NOMO-1 (cell line): Measurements from ENCODE around the gene EIF3A.
"Not testable (repeated sequence)": the region's sequence is repeated elsewhere in the genome, so short reads cannot be mapped to it uniquely, and the experiment has no call there.

Experiments
- DNase-seq, 2 experiments: peaks; one replicate each; lab custom pipeline; 2025; ENCODE audit not compliant: unreplicated experiment in 2 of 2; lab: John Stamatoyannopoulos, UW

The EIF3A gene

DNA sequence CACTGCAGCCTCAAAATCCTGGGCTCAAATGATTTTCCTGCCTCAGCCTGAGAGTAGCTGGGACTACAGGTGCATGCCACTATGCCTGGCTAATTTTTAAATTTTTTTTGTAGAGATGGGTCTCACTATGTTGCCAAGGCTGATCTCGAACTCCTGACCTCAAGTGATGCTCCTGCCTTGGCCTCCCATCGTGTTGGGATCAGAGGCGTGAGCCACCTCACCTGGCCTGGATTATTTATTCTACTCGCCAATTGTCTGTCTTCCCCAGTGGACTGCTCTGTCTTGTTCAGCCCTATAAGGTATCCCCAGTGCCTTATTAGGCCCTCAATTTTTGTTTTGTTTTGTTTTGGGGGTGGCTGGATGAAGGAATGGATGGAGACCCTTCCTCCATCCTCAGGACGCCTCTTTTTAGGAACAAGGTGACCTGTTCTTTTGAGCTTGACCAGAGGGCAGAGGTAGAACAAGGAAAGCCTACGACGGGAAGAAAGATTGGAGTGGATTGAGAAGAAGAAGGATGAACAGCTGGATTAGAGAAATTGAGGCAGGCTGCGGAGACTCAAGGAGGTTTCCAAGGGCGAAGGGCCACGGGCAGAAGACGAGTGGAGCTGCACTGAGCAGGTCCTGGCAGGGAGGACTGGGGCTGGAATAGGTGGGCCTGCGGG lies 22.8 kb upstream of the EIF3A start:
- DNase-seq = no peak

- DNase-seq = no peak
These were observed 20.9 kb upstream of the EIF3A start for GRCh38 chr10:119101366-119102098.

DNA sequence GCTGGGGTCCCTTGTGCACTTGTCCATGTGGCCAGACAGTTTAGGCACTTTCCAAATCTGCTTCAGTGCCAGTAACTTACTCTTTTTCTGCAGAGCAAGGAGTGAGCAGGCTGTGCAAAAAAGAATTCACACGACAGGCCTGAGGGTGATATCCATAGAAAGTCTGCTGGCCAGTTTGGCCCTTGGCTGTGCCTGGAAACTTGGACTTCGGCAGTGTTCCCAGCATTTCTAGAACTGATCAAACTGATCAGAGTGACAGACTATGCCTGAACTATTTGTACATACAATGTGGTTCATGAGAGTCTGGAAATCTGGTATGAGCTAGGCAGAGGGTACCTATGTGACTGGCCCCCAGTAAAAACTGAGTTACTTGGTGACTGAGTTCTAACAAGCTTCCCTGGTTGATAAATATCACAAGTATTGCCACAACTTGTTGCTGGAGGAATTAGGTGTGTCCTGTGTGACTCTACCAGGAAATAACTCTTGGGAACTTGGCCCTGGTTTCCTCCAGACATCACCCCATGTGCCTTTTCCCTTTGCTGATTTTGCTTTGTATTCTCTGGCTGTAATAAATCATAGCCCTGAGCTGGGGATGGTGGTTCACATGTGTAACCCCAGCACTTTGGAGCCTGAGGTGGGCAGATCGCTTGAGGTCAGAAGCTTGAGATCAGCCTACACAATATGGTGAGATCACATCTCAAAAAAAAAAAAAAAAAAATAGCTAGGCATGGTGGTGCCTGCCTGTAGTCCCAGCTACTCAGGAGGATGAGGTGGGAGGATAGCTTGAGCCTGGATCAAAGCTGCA lies 20.0 kb upstream of the EIF3A start:
- DNase-seq = no peak

GRCh38 chr10:119098576-119098975 lies 18.0 kb upstream of the EIF3A start:
- no peak for DNase-seq

- DNase-seq = not testable (repeated sequence)
These were observed 16.2 kb upstream of the EIF3A start for GRCh38 chr10:119096641-119097415.

- DNase-seq = no peak
These were observed 15.0 kb upstream of the EIF3A start for GRCh38 chr10:119095640-119096039.

- DNase-seq = peak; percentile 93 to 97
These were observed 10.4 kb upstream of the EIF3A start for GRCh38 chr10:119090968-119091367.

GRCh38 chr10:119090026-119090795 lies 9.6 kb upstream of the EIF3A start:
- no peak for DNase-seq

DNA sequence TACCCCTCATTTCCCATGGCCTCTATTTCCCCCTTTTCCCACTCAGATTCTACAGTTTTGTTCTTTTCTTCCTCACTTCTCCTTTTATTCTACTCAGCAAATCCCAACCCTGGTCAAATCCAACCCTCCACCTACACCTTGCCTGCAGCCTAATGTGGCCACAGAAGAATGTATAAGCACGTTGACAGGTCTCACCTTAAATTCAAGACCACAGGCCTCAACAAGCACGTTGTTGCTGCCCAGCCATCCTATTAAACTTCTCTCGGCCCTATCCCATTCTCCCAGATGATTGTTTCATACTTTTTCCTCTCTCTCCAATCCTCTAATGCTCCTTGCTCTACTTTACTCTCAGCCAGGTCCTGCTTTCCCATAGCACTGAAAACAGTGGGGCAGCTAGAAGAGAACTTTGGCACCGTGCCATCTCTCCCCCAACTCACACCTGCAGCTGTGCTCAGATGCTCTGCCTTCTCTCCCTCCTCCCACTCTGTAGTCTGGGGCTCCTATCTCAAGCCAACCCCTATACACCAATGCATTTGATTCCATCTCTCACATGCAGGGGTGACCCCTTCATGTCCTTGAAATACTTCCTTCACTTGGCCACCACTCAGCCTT lies 6.8 kb upstream of the EIF3A start:
- no peak for DNase-seq

- DNase-seq = no peak
These were observed 4.3 kb upstream of the EIF3A start for GRCh38 chr10:119084896-119085295.

GRCh38 chr10:119079599-119080520 lies 757 bp downstream of the EIF3A start:
- DNase-seq = peak; percentile 41 to 49

DNA sequence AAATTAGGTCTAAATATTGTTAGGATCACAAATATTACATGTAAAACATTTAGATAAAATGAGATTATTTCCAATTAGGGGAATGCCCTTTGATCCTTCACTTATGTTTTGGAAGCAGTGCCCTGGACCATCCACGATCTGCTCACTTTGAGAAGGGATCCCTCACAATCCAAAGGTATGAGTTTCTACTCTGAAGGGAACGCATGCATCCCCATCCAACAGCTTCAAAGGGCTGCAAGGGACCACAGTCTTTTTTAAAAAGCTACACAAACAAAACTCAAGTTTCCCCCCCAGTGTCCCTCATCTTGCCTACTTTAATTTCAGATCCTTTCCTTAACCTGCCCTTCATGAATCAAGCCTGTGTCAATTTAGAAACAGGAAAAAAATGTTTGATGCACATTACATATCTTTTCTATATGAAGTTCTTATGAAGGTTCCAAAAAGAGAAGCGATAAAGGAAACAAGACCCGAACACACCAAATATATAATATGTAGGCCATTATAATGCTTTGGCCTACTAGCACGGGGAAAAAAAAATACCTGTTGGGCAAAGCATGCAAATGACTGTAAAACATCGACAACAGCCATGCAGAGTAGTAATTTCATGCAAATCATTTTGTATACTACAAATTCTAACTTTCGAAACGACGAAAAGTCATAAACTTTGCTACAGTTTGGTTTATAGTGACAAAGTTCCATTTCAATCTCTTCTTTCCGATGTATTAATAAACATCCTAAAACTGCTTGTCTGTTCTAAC lies 2.0 kb downstream of the EIF3A start:
- no peak for DNase-seq

GRCh38 chr10:119073584-119073983 lies 7.0 kb downstream of the EIF3A start:
- no peak for DNase-seq

DNA sequence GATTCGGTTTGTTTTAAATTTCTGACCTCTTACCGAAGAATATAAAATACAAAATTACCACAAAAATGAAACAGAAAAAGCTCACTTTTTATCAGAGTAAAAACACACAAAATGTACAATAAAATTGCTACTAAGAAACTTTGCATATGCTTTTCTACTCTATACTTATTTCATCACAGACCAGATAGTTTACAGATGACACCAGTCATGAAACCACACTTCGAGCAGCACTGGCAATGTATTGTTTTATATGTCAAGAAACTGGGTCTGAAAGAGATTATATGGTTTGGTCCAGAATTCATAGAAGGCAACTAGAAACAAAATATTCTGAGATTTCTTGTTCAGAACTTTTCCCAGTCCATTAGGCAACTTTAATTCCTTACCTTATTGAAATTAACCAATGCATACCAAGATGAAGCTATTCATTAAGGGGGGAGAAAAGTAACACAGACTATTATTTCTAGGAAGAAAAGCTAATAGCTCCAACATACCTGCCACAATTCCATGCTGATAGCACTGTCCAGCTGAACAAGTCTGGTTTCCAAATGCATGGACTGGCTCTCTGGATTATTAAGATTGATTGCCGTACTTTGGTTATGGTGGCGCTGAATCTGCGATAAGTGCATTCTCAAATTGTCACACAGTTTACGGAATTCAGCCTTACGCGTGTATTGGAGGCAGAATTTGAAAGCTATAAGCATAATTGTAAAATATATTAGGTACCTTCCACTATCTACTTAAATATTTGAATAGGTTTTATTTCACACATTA lies 10.0 kb downstream of the EIF3A start:
- DNase-seq = no peak

GRCh38 chr10:119061926-119062325 lies 18.7 kb downstream of the EIF3A start:
- no peak for DNase-seq

DNA sequence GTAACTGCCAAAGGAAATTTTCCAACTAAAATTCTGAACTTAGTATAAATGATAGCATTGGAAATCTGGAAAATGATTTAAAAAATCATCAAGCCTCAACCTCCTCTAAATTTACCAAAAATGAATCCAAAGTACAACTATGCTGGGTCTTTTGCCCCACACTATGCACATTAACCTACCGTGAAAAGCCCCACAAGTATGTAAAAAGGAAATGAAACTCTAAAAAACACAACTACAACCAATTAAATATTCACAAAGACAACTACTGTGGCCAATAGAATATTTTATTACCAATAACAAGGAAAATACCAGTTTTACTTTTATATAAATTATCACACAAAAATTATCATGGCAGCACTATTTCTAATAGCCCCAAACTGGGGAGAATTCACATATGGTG lies 19.3 kb downstream of the EIF3A start:
- DNase-seq = no peak

DNA sequence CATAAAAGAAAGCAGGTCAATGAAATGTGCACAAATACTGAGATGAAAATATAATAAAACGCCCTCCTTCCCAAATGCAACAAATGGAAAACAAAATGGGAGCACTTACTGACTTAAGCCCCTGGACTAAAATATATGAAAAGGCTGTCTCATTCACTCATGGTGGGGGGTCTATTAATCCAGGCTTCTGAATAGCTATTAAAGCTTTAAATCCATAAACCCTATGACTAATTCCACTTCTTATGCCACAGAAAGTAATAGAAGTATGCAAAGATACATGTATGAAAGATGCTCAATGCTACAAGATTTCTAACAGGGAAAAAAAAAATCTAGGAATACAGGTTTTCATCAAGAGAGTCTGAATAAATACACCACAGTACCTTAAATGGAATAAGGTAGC lies 20.5 kb downstream of the EIF3A start:
- no peak for DNase-seq
